Measurements from ENCODE around the gene STEAP4.
"Not testable (repeated sequence)": the region's sequence is repeated elsewhere in the genome, so short reads cannot be mapped to it uniquely, and the experiment has no call there.

Gene STEAP4

GRCh38 chr7:88259656-88260380 lies 46.9 kb downstream of the STEAP4 start:
- H3K4me3 ChIP-seq (ENCODE audit: control insufficient read depth, low read depth, low read length), result no peak overlapping the region
- peak; percentile 20 for DNase-seq (ENCODE audit: low read depth)
- TF ChIP-seq CTCF (conservative IDR thresholded peaks at IDR 0.05; ENCODE audit: control insufficient read depth, insufficient read depth, low read depth, low read length), result no peak

- DNase-seq (ENCODE audit: low read depth); H3K4me3 ChIP-seq (ENCODE audit: control insufficient read depth, low read depth, low read length): not testable (repeated sequence)
Measured at GRCh38 chr7:88258296-88258695, 48.4 kb downstream of the STEAP4 start.

GRCh38 chr7:88256906-88257305 lies 49.8 kb downstream of the STEAP4 start:
- TF ChIP-seq CTCF (conservative IDR thresholded peaks at IDR 0.05; ENCODE audit: control insufficient read depth, insufficient read depth, low read depth, low read length), result no peak
- peak; percentile 27 for DNase-seq (ENCODE audit: low read depth)
- H3K4me3 ChIP-seq (ENCODE audit: control insufficient read depth, low read depth, low read length), result no peak overlapping the region

GRCh38 chr7:88254721-88255424 lies 51.8 kb downstream of the STEAP4 start:
- peak; percentile 75 for DNase-seq (ENCODE audit: low read depth)
- H3K4me3 ChIP-seq (ENCODE audit: control insufficient read depth, low read depth, low read length), result no peak overlapping the region
- no peak for TF ChIP-seq CTCF (conservative IDR thresholded peaks at IDR 0.05; ENCODE audit: control insufficient read depth, insufficient read depth, low read depth, low read length)

GRCh38 chr7:88253640-88254039 lies 53.1 kb downstream of the STEAP4 start:
- DNase-seq (ENCODE audit: low read depth), result no peak
- TF ChIP-seq CTCF (conservative IDR thresholded peaks at IDR 0.05; ENCODE audit: control insufficient read depth, insufficient read depth, low read depth, low read length), result no peak
- H3K4me3 ChIP-seq (ENCODE audit: control insufficient read depth, low read depth, low read length), result no peak overlapping the region

- TF ChIP-seq CTCF (conservative IDR thresholded peaks at IDR 0.05; ENCODE audit: control insufficient read depth, insufficient read depth, low read depth, low read length), result no peak
- DNase-seq (ENCODE audit: low read depth), result no peak
Measured at GRCh38 chr7:88244258-88244657, 62.4 kb downstream of the STEAP4 start.

GRCh38 chr7:88243345-88243909 lies 63.3 kb downstream of the STEAP4 start:
- peak; percentile 93 for TF ChIP-seq CTCF (conservative IDR thresholded peaks at IDR 0.05; ENCODE audit: control insufficient read depth, insufficient read depth, low read depth, low read length)
- DNase-seq (ENCODE audit: low read depth), result peak; percentile 83
- no peak overlapping the region for H3K4me3 ChIP-seq (ENCODE audit: control insufficient read depth, low read depth, low read length)

More at GRCh38 chr7:88244258-88244657, 62.4 kb downstream of the STEAP4 start:
- H3K4me3 ChIP-seq (ENCODE audit: control insufficient read depth, low read depth, low read length), result no peak overlapping the region
